Measurements from ENCODE around the gene GIMAP4. TPM values are rescaled to one million over a fixed set of nuclear protein-coding genes. Genes with fewer than 3 reads are reported as not detected.

The GIMAP4 gene
- total RNA-seq, 1 experiment from 2014 or later, result not detected

GRCh38 chr7:150565239-150565638 is 2.0 kb upstream of the GIMAP4 start:
- H3K4me3 Mint-ChIP-seq (ENCODE audit: unreplicated experiment), result no peak overlapping the region
- ChIA-PET POLR2A (no interaction called here), CTCF (interaction anchor here (0.7 kb wide), 1 partner anchor 92 kb away, joined by 3 read pairs; no protein-coding TSS in a partner anchor)
- TF ChIP-seq CTCF (IDR thresholded peaks at IDR 0.05; ENCODE audit: unreplicated experiment), result no peak
- no peaks in the 10 kb centered on the region for H3K4me1 Mint-ChIP-seq (ENCODE audit: insufficient read depth, unreplicated experiment)
- DNase-seq (ENCODE audit: unreplicated experiment), result no peak
- no peaks in the 10 kb centered on the region for H3K27me3 Mint-ChIP-seq (ENCODE audit: insufficient read depth, unreplicated experiment)
- H3K36me3 Mint-ChIP-seq (ENCODE audit: insufficient read depth, unreplicated experiment), result peaks cover 6% of the 10 kb centered on the region
- no TSS peak for BruUV-seq (replicated peaks)
- H3K9me3 Mint-ChIP-seq (ENCODE audit: unreplicated experiment), result peaks cover 6% of the 10 kb centered on the region
- intact Hi-C loops (cut with micrococcal nuclease), result no loop called here
- no peak overlapping the region for H3K27ac Mint-ChIP-seq (ENCODE audit: low read depth, unreplicated experiment)

GRCh38 chr7:150566123-150566522 is 1.1 kb upstream of the GIMAP4 start:
- no peaks in the 10 kb centered on the region for H3K4me1 Mint-ChIP-seq (ENCODE audit: insufficient read depth, unreplicated experiment)
- ChIA-PET CTCF (no interaction called here), POLR2A (interaction anchor here (0.6 kb wide), 1 partner anchor 458 kb away, joined by 4 read pairs; the partner anchor contains the start of gene ATG9B)
- BruUV-seq (replicated peaks), result no TSS peak
- DNase-seq (ENCODE audit: unreplicated experiment), result no peak
- no peaks in the 10 kb centered on the region for H3K9me3 Mint-ChIP-seq (ENCODE audit: unreplicated experiment)
- TF ChIP-seq CTCF (IDR thresholded peaks at IDR 0.05; ENCODE audit: unreplicated experiment), result no peak
- no peaks in the 10 kb centered on the region for H3K27me3 Mint-ChIP-seq (ENCODE audit: insufficient read depth, unreplicated experiment)
- peaks cover 6% of the 10 kb centered on the region for H3K36me3 Mint-ChIP-seq (ENCODE audit: insufficient read depth, unreplicated experiment)
- H3K4me3 Mint-ChIP-seq (ENCODE audit: unreplicated experiment), result no peak overlapping the region
- intact Hi-C loops (cut with micrococcal nuclease), result no loop called here
- H3K27ac Mint-ChIP-seq (ENCODE audit: low read depth, unreplicated experiment), result no peak overlapping the region

GRCh38 chr7:150566572-150566971 is 618 bp upstream of the GIMAP4 start:
- intact Hi-C loops (cut with micrococcal nuclease), result no loop called here
- no peak for TF ChIP-seq CTCF (IDR thresholded peaks at IDR 0.05; ENCODE audit: unreplicated experiment)
- Mint-ChIP-seq H3K36me3 (ENCODE audit: insufficient read depth, unreplicated experiment) (peaks cover 6% of the 10 kb centered on the region), H3K4me1 (ENCODE audit: insufficient read depth, unreplicated experiment) (no peaks in the 10 kb centered on the region), H3K4me3 (ENCODE audit: unreplicated experiment) (no peak overlapping the region), H3K27ac (ENCODE audit: low read depth, unreplicated experiment) (no peak overlapping the region), H3K9me3 (ENCODE audit: unreplicated experiment) (no peaks in the 10 kb centered on the region), H3K27me3 (ENCODE audit: insufficient read depth, unreplicated experiment) (no peaks in the 10 kb centered on the region)
- CTCF ChIA-PET, result interaction anchor here (0.8 to 1.0 kb wide), 2 partner anchors 118 to 212 kb away, joined by 3 read pairs; no protein-coding TSS in a partner anchor
- POLR2A ChIA-PET, result interaction anchor here (0.6 kb wide), 1 partner anchor 458 kb away, joined by 4 read pairs; the partner anchor contains the start of gene ATG9B
- DNase-seq (ENCODE audit: unreplicated experiment), result no peak
- no TSS peak for BruUV-seq (replicated peaks)

- BruUV-seq (replicated peaks), result no TSS peak
- TF ChIP-seq CTCF (IDR thresholded peaks at IDR 0.05; ENCODE audit: unreplicated experiment), result no peak
- no peak overlapping the region for H3K4me3 Mint-ChIP-seq (ENCODE audit: unreplicated experiment)
- H3K36me3 Mint-ChIP-seq (ENCODE audit: insufficient read depth, unreplicated experiment), result peaks cover 6% of the 10 kb centered on the region
- H3K27me3 Mint-ChIP-seq (ENCODE audit: insufficient read depth, unreplicated experiment), result no peaks in the 10 kb centered on the region
- no peak overlapping the region for H3K27ac Mint-ChIP-seq (ENCODE audit: low read depth, unreplicated experiment)
- H3K4me1 Mint-ChIP-seq (ENCODE audit: insufficient read depth, unreplicated experiment), result no peaks in the 10 kb centered on the region
- CTCF ChIA-PET, result interaction anchor here (0.6 to 0.7 kb wide), 2 partner anchors 15 to 186 kb away, joined by 3 to 5 read pairs; no protein-coding TSS in a partner anchor
- DNase-seq (ENCODE audit: unreplicated experiment), result no peak
- peaks cover 7% of the 10 kb centered on the region for H3K9me3 Mint-ChIP-seq (ENCODE audit: unreplicated experiment)
- intact Hi-C loops (cut with micrococcal nuclease), result no loop called here
- POLR2A ChIA-PET, result no interaction called here
Measured at GRCh38 chr7:150567871-150568301, 696 bp downstream of the GIMAP4 start.

Measured in MCF 10A (cell line).